UCSD-AML1 (cell line): ENCODE measurements around the gene TCTN3.
"Not testable (repeated sequence)": the region's sequence is repeated elsewhere in the genome, so short reads cannot be mapped to it uniquely, and the experiment has no call there.

ENCODE experiments used
- DNase-seq: peaks from one replicate; lab custom pipeline; 2025; ENCODE audit not compliant: unreplicated experiment; lab: John Stamatoyannopoulos, UW

Gene TCTN3

GRCh38 chr10:95693668-95694534 lies at the start of gene TCTN3:
Gene TCTN3 (minus strand): TSS chr10:95693927. CDS start chr10:95693899, 28 bp downstream.
- DNase-seq = peak; percentile 97

DNA sequence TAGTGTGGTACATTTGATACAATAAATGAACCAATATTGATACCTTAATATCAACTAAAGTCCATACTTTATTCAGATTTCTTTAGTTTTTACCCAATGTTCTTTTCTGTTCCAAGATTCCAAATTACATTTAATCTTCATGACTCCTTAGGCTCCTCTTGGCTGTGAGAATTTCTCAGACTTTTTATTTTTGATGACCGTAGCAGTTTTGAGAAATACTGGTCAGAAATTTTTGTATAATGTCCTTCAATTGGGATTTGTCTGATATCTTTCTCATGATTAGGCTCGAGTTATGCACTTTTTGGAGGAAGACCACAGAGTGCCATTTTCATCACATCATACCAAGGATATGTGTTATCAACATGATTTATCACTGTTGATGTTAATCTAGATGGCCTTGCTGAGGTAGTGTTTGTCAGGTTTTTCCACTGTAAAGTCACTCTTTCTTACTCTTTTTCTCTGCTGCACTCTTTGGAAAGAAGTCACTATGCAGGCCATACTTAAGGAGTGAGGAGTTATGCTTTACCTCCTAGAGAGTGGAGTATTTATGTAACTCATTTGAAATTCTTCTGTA lies 49.3 kb upstream of the TCTN3 start:
- no peak for DNase-seq

DNA sequence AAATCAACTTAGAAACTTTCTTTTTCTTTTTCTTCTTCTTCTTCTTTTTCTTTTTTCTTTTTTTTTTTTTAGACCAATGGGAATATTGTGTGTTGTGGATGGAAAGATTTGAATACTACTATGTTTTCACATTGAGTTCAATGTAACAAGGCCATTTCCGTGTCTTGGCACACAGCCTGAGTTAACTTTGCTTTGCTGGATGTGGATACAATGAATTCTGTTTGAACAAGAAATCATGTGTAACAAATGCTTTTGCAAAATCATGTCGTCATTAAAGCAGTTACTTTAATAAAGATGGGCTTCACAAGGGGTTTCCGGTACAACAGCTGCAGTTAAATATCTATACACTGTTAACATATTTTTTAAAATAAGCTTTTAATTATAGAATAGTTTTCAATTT lies 48.8 kb upstream of the TCTN3 start:
- no peak for DNase-seq

GRCh38 chr10:95741807-95742467 lies 48.2 kb upstream of the TCTN3 start:
- peak; percentile 55 for DNase-seq

DNA sequence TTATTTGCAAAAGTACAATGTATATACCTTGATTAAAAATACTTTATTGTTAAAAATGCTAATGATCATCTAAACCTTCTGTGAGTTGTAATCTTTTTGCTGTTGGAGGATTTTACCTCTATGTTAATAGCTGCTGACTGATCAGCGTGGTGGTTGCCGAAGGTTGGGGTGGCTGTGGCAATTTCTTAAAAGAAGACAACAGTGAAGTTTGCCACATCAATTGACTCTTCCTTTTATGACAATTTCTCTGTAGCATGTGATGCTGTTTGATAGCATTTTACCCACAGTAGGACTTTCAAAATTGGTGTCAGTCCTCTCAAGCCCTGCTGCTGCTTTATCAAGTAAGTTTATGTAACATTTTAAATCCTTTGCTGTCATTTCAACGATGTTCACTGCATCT lies 45.3 kb upstream of the TCTN3 start:
- no peak for DNase-seq

DNA sequence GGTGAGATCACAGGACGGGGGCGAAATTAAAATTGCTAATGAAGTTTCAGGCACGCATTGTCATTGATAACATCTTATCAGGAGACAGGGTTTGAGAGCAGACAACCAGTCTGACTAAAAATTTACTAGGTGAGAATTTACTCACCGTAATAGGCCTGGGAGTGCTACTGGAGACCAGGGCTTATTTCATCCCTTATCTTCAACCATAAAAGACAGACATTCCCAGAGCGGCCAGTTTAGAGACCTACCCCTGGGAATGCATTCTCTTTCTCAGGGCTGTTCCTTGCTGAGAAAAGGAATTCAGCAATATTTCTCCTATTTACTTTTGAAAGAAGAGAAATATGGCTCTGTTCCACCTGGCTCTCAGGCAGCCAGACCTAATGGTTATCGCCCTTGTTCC lies 39.2 kb upstream of the TCTN3 start:
- DNase-seq = not testable (repeated sequence)

DNA sequence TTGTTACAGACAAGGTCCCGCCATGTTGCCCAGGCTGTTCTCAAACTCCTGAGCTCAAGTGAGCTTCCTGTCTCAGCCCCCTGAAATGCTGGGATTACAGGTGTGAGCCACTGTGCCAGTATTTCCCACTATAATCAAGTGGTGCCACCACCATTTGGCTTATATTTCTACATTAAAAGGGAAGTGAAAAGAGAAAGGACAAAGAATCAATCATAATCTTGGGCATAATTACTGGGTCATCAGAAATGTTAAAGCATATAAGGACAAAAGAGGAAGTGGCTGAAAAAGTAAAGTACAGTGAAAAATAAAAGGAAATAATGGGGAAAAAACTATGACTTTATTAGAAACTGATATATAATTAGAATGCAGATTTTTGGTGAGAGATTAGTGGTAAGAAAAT lies 36.5 kb upstream of the TCTN3 start:
- peak; percentile 15 for DNase-seq

DNA sequence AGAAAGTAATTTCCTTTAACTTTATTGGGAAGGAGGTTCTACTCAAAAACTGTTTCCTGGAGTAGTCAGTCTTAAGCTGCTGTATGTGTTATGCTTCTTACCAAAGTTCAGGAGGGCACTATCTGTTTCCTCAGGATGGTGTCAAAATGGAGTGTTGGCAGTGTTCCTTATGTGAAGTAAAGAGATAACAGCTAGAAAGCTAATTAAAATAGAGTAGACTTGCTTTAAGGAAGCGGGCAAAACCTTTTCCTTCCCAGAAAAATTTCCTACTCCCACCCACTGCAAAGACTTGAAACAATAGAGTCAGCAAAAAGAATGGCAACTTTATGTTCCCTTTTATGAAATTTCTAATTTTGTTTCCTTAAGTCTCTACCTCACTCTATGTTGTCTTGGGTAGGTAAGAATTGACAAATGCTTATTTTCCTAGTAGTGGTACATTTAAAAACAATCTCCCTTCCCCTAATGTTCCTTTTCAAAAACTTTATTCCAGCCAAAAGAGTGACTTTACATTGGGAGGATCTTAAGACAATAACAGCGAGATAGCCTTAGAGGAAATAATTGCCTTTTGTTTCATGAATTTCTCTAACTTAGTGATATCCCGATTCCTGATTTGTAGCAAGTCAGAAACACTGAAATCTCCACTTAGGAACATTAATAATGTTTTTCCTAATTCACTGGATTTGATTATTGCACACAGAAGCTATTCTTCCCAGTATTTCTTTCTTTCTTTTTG lies 35.8 kb upstream of the TCTN3 start:
- no peak for DNase-seq

- DNase-seq = no peak
These were observed 34.8 kb upstream of the TCTN3 start for GRCh38 chr10:95728526-95728925.

DNA sequence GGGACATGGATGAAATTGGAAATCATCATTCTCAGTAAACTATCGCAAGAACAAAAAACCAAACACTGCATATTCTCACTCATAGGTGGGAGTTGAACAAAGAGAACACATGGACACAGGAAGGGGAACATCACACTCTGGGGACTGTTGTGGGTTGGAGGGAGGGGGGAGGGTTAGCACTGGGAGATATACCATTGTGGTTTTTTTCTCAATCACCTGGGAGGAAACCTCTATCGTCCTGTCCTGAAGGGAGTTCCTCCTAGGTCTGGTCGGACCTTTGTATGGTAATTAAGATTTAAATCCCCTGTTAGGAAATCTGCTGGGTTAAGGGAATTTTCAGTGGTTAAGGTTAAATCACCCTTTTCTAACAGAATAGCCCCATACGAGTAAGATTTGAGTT lies 28.8 kb upstream of the TCTN3 start:
- DNase-seq = not testable (repeated sequence)

- DNase-seq = not testable (repeated sequence)
These were observed 27.0 kb upstream of the TCTN3 start for GRCh38 chr10:95720745-95721144.

GRCh38 chr10:95716866-95717265 lies 23.1 kb upstream of the TCTN3 start:
- DNase-seq = no peak

- no peak for DNase-seq
These were observed 22.7 kb upstream of the TCTN3 start for GRCh38 chr10:95716466-95716865.

GRCh38 chr10:95711492-95711891 lies 17.8 kb upstream of the TCTN3 start:
- DNase-seq = no peak

DNA sequence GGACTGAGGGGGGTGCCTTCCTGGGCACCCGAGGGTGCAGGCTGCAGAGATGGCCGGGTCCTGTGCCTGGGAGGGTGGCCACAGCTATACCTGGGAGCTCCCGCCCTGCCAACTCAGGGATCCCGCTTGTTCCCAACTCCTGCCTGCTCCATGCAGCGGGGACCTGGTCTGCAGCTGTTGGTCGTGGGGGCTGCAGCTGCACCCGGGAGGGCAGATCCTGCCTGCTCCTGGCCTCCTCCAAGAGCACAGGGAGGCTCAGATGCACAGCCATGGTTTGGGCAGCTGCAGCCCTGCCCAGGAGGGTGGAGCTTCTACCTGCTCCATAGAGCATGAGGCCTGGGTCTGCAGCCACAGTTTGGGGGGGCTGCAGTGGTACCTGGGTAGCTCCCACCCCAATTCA lies 13.3 kb upstream of the TCTN3 start:
- no peak for DNase-seq

- no peak for DNase-seq
These were observed 12.8 kb upstream of the TCTN3 start for GRCh38 chr10:95706573-95706972.

- no peak for DNase-seq
These were observed 4.7 kb upstream of the TCTN3 start for GRCh38 chr10:95698415-95698814.

DNA sequence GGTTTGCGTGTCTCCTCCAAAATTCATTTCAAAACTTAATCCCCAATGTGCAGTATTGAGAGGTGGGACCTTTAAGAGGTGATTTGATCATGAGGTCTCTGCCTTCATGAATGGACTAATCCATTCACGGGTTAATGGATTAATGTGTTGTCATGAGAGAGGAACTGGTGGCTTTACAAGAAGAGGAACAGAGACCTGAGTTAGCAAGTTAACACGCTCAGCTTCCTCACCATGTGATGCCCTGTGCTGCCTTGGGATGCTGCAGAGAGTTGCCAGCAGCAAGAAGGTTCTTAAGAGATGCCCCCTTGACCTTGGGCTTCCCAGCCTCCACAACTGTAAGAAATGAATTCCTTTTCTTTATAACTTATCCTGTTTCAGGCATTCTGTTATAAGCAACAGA lies 3.7 kb upstream of the TCTN3 start:
- DNase-seq = peak; percentile 17

GRCh38 chr10:95694665-95695064 lies 938 bp upstream of the TCTN3 start:
- DNase-seq = no peak

GRCh38 chr10:95693071-95693667 lies 558 bp downstream of the TCTN3 start:
- DNase-seq = no peak

DNA sequence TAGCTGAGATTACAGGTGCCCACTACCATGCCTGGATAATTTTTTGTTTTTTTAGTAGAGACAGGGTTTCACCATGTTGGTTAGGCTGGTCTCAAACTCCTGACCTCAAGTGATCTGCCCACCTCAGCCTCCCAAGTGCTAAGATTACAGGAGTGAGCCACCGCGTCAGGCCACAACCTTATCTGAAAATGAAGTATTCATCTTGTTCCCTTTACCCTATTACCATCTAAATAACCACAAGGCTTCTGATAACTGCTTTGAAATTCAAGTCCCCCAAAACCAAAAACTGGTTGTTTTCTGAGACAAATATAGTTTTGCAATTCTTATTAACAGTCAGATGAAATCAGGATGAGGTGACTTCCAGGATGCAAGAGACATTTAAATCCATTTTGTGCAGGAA lies 2.4 kb downstream of the TCTN3 start:
- no peak for DNase-seq
